ENCODE measurements around the gene PPIL3.
A peak's percentile ranks its signal among the peaks of the same experiment; 100 is the strongest.

- TF ChIP-seq CTCF (IDR thresholded peaks at IDR 0.05) = peak in 1 of 3 donors; percentile 11
- peak; percentile 44 for TF ChIP-seq POLR2A (IDR thresholded peaks at IDR 0.05)
These were observed at the start of gene PPIL3, which contains the start of gene NIF3L1 for GRCh38 chr2:200888704-200889625.

Measured in breast epithelium (tissue), 3 donors.